ENCODE measurements around the gene STK32C. TPM values are rescaled to one million over a fixed set of nuclear protein-coding genes. Genes with fewer than 3 reads are reported as not detected.

STK32C gene
- total and polyA plus RNA-seq, 2 donors (not counting 1 experiment from before 2014, with no cell fraction given): 9.9 to 16.8 TPM

DNA sequence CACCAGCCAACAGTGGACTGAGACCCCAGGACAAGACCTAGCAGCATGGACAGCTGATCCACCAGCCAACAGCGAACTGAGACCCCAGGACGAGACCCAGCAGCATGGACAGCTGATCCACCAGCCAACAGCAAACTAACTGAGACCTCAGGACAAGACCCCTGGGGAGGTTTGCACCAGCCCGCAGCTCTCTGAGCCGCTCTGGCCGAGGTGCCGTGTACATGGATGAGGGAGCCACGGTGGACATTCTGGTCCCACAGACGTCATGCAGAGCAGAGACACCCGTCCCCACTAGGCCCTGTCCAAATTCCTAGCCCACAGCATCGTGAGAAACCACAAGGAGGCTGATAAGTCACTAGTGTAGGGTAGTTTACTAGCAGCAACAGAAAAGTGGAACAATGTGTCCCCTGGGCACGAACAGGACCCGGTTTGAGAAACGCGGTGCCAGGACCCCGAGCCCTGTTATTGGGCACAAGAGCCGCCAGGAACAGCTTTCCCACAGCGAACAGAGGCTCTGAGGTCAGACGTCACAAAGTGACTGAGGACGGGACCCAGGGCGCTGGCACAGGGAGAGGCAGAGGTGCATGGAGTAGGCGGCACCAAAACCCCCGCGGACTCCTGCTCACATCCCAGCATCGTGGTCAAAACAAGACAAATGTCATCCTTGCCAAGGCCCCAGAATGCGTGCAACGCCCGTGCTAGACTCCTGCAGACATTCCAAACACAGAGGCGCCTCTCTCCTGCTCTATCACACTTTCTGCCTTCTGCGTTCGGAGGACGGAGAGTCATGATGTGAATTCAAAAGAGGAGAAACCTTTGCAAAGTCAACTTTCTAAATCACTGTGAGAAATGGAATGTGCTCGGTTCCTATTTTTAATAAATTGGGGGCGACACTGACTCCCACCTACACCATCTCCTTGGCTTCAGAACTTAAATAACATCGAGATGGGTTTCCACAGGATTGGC lies 8.1 kb downstream of the STK32C start:
- Histone ChIP-seq H2AFZ (ENCODE audit: insufficient read depth, low read depth, low read length, poor library complexity, severe bottlenecking) (no peak overlapping the region), H3K36me3 (replicated peaks in 1 of 2; ENCODE audit: control extremely low read depth in 1 of 2, control insufficient read depth in 1 of 2, extremely low read depth in 1 of 2, insufficient read depth in 2 of 2, low read length in 1 of 2) (no peaks in the 10 kb centered on the region), H3K27ac (ENCODE audit: low read length in 2 of 2) (no peak overlapping the region), H3K27me3 (replicated peaks in 1 of 4; ENCODE audit: control extremely low read depth in 1 of 4, control insufficient read depth in 3 of 4, insufficient read depth in 4 of 4, low read length in 3 of 4) (peaks cover 0 to 9% (median 1%) of the 10 kb centered on the region in 4 experiments), H3K9ac (ENCODE audit: low read length) (no peak overlapping the region), H3K79me2 (ENCODE audit: control insufficient read depth, insufficient read depth, low read length) (no peaks in the 10 kb centered on the region), H4K20me1 (ENCODE audit: control insufficient read depth, insufficient read depth, low read length, poor library complexity, severe bottlenecking) (no peaks in the 10 kb centered on the region), H3K4me2 (replicated peaks; ENCODE audit: low read depth, low read length, poor library complexity, severe bottlenecking) (no peak overlapping the region), H3K9me3 (ENCODE audit: control extremely low read depth in 1 of 3, control insufficient read depth in 2 of 3, insufficient read depth in 1 of 3, low read length in 2 of 3) (peaks cover 0 to 8% (median 0%) of the 10 kb centered on the region in 3 donors), H3K4me3 (ENCODE audit: control extremely low read depth in 1 of 5, extremely low read depth in 1 of 5, insufficient read depth in 1 of 5, low read depth in 2 of 5, low read length in 4 of 5) (no peak overlapping the region), H3K4me1 (ENCODE audit: control insufficient read depth in 2 of 2, insufficient read depth in 2 of 2, low read length in 2 of 2) (peaks cover 7 to 9% of the 10 kb centered on the region in 2 donors)
- ChIA-PET POLR2A (no interaction called here), CTCF (no interaction called here)
- intact Hi-C loops (cut with micrococcal nuclease): no loop called here
- Mint-ChIP-seq H3K27ac (no peak overlapping the region), H3K27me3 (peaks cover 26% of the 10 kb centered on the region), H3K9me3 (ENCODE audit: insufficient read depth) (no peaks in the 10 kb centered on the region), H3K4me3 (no peak overlapping the region), H3K4me1 (peaks cover 6% of the 10 kb centered on the region)
- DNase-seq (no peak), ATAC-seq (ENCODE audit: low read depth) (no peak)
- TF ChIP-seq, protein P1, sequence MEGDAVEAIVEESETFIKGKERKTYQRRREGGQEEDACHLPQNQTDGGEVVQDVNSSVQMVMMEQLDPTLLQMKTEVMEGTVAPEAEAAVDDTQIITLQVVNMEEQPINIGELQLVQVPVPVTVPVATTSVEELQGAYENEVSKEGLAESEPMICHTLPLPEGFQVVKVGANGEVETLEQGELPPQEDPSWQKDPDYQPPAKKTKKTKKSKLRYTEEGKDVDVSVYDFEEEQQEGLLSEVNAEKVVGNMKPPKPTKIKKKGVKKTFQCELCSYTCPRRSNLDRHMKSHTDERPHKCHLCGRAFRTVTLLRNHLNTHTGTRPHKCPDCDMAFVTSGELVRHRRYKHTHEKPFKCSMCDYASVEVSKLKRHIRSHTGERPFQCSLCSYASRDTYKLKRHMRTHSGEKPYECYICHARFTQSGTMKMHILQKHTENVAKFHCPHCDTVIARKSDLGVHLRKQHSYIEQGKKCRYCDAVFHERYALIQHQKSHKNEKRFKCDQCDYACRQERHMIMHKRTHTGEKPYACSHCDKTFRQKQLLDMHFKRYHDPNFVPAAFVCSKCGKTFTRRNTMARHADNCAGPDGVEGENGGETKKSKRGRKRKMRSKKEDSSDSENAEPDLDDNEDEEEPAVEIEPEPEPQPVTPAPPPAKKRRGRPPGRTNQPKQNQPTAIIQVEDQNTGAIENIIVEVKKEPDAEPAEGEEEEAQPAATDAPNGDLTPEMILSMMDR (IDR thresholded peaks at IDR 0.05): no peak
- no peak for TF ChIP-seq EZH2 (IDR thresholded peaks at IDR 0.05; ENCODE audit: borderline replicate concordance, insufficient read depth, low read depth, low read length, poor library complexity, severe bottlenecking)
- WGBS (ENCODE audit: insufficient coverage): 91% methylated on average over 25 of the region's 34 CpGs

Measured in B cell (primary cell).